Measurements from ENCODE around the gene DNAJC11.

GRCh38 chr1:6685381-6685780 lies 16.2 kb downstream of the DNAJC11 start:
- TF ChIP-seq CTCF (IDR thresholded peaks at IDR 0.05) (no peak), EZH2phosphoT487 (IDR thresholded peaks at IDR 0.05) (no peak)

Measured in neural progenitor cell (in vitro differentiated cells).